MM.1S (cell line): Measurements from ENCODE around the gene C19orf81.
"Not testable (repeated sequence)": the region's sequence is repeated elsewhere in the genome, so short reads cannot be mapped to it uniquely, and the experiment has no call there.

ENCODE experiments used
- CTCF ChIP-seq: fragments of 300-600 bp; sonication (generic); IDR thresholded peaks from 2 replicates; pipeline ENCODE4 v1.5.1; 2016; ENCODE audit warnings: antibody characterized with exemption, low read length, mixed read lengths
- EZH2 ChIP-seq: fragments of 300-600 bp; sonication (generic); optimal IDR thresholded peaks from 2 replicates; pipeline ENCODE3; 2017; ENCODE audit warnings: low read depth, mild to moderate bottlenecking, antibody characterized with exemption, low read length, mixed read lengths
- EZH2phosphoT487 ChIP-seq: fragments of 300-600 bp; sonication (generic); IDR thresholded peaks from 2 replicates; pipeline ENCODE4 v1.6.1; 2018; ENCODE audit warnings: antibody characterized with exemption, low read length

- TF ChIP-seq CTCF, EZH2, EZH2phosphoT487: not testable (repeated sequence)
These were observed 36.5 kb upstream of the C19orf81 start for GRCh38 chr19:50612504-50613404.
